Dendritic cell treated with granulocyte-macrophage colony-stimulating factor and Interleukin-4, amounts not matched to agents 40 ng/mL and 50 ng/mL, for 4 days (primary cell): ENCODE data around the gene MCTP1.

Source experiments
- H3K27ac Mint-ChIP-seq: one replicate; pipeline ENCODE4 v1.8.0; 2022; ENCODE audit warnings: mild to moderate bottlenecking, mixed read lengths
- H3K27me3 Mint-ChIP-seq: one replicate; pipeline ENCODE4 v1.8.0; 2022; ENCODE audit warnings: mild to moderate bottlenecking, mixed read lengths
- H3K36me3 Mint-ChIP-seq: one replicate; pipeline ENCODE4 v1.8.0; 2022; ENCODE audit warnings: low read depth, mixed read lengths
- H3K4me1 Mint-ChIP-seq: one replicate; pipeline ENCODE4 v1.8.0; 2022; ENCODE audit warnings: low read depth, mixed read lengths
- H3K4me3 Mint-ChIP-seq: one replicate; pipeline ENCODE4 v1.8.0; 2022; ENCODE audit warnings: mild to moderate bottlenecking, moderate library complexity, mixed read lengths
- H3K9me3 Mint-ChIP-seq: one replicate; pipeline ENCODE4 v1.8.0; 2022; ENCODE audit warnings: mixed read lengths
- intact Hi-C: fragments of 100-400 bp; cut with micrococcal nuclease; formaldehyde crosslinking; loops from one replicate; pipeline ENCODE4 v1.15.0; 2022

Gene MCTP1

GRCh38 chr5:94910721-94911120, 374.2 kb downstream of the MCTP1 start:
- Mint-ChIP-seq H3K27ac (no peak overlapping the region), H3K4me1 (no peaks in the 10 kb centered on the region), H3K36me3 (peaks cover 24% of the 10 kb centered on the region), H3K27me3 (no peaks in the 10 kb centered on the region), H3K4me3 (no peak overlapping the region), H3K9me3 (no peaks in the 10 kb centered on the region)
- intact Hi-C loops = no loop called here

GRCh38 chr5:94908889-94909480, 375.9 kb downstream of the MCTP1 start:
- no peaks in the 10 kb centered on the region for H3K9me3 Mint-ChIP-seq
- H3K4me1 Mint-ChIP-seq = no peaks in the 10 kb centered on the region
- no peak overlapping the region for H3K27ac Mint-ChIP-seq
- no peak overlapping the region for H3K4me3 Mint-ChIP-seq
- H3K36me3 Mint-ChIP-seq = peaks cover 24% of the 10 kb centered on the region
- intact Hi-C loops = no loop called here
- H3K27me3 Mint-ChIP-seq = no peaks in the 10 kb centered on the region

- Mint-ChIP-seq H3K27me3 (no peaks in the 10 kb centered on the region), H3K4me1 (no peaks in the 10 kb centered on the region), H3K4me3 (no peak overlapping the region), H3K9me3 (no peaks in the 10 kb centered on the region), H3K36me3 (peaks cover 23% of the 10 kb centered on the region), H3K27ac (no peak overlapping the region)
- intact Hi-C loops = no loop called here
Observed at GRCh38 chr5:94906750-94907149, 378.1 kb downstream of the MCTP1 start.

- no peaks in the 10 kb centered on the region for H3K9me3 Mint-ChIP-seq
- no peak overlapping the region for H3K4me3 Mint-ChIP-seq
- no peaks in the 10 kb centered on the region for H3K4me1 Mint-ChIP-seq
- intact Hi-C loops = no loop called here
- no peak overlapping the region for H3K27ac Mint-ChIP-seq
- H3K36me3 Mint-ChIP-seq = peaks cover 10% of the 10 kb centered on the region
- no peaks in the 10 kb centered on the region for H3K27me3 Mint-ChIP-seq
Observed at GRCh38 chr5:94903726-94904125, 381.2 kb downstream of the MCTP1 start.

GRCh38 chr5:94901191-94901979, 383.5 kb downstream of the MCTP1 start:
- intact Hi-C loops = no loop called here
- peaks cover 6% of the 10 kb centered on the region for H3K36me3 Mint-ChIP-seq
- no peaks in the 10 kb centered on the region for H3K4me1 Mint-ChIP-seq
- no peak overlapping the region for H3K4me3 Mint-ChIP-seq
- H3K27ac Mint-ChIP-seq = no peak overlapping the region
- H3K27me3 Mint-ChIP-seq = no peaks in the 10 kb centered on the region
- no peaks in the 10 kb centered on the region for H3K9me3 Mint-ChIP-seq

GRCh38 chr5:94900006-94900505, 384.8 kb downstream of the MCTP1 start:
- Mint-ChIP-seq H3K27ac (no peak overlapping the region), H3K27me3 (no peaks in the 10 kb centered on the region), H3K36me3 (peaks cover 11% of the 10 kb centered on the region), H3K4me3 (no peak overlapping the region), H3K9me3 (no peaks in the 10 kb centered on the region), H3K4me1 (no peaks in the 10 kb centered on the region)
- intact Hi-C loops = no loop called here

GRCh38 chr5:94893412-94894135, 391.3 kb downstream of the MCTP1 start:
- intact Hi-C loops = no loop called here
- Mint-ChIP-seq H3K27ac (no peak overlapping the region), H3K4me1 (no peaks in the 10 kb centered on the region), H3K27me3 (no peaks in the 10 kb centered on the region), H3K4me3 (no peak overlapping the region), H3K9me3 (no peaks in the 10 kb centered on the region), H3K36me3 (peaks cover 34% of the 10 kb centered on the region)

GRCh38 chr5:94891972-94892371, 392.9 kb downstream of the MCTP1 start:
- Mint-ChIP-seq H3K4me1 (no peaks in the 10 kb centered on the region), H3K36me3 (peaks cover 40% of the 10 kb centered on the region), H3K27me3 (no peaks in the 10 kb centered on the region), H3K4me3 (no peak overlapping the region), H3K9me3 (no peaks in the 10 kb centered on the region), H3K27ac (no peak overlapping the region)
- intact Hi-C loops = no loop called here

- intact Hi-C loops = no loop called here
- no peaks in the 10 kb centered on the region for H3K9me3 Mint-ChIP-seq
- no peak overlapping the region for H3K27ac Mint-ChIP-seq
- H3K36me3 Mint-ChIP-seq = peaks cover 40% of the 10 kb centered on the region
- H3K4me3 Mint-ChIP-seq = no peak overlapping the region
- no peaks in the 10 kb centered on the region for H3K27me3 Mint-ChIP-seq
- no peaks in the 10 kb centered on the region for H3K4me1 Mint-ChIP-seq
Observed at GRCh38 chr5:94891565-94891964, 393.3 kb downstream of the MCTP1 start.

- H3K36me3 Mint-ChIP-seq = peaks cover 34% of the 10 kb centered on the region
- H3K27me3 Mint-ChIP-seq = no peaks in the 10 kb centered on the region
- H3K4me1 Mint-ChIP-seq = no peaks in the 10 kb centered on the region
- no peak overlapping the region for H3K4me3 Mint-ChIP-seq
- no peaks in the 10 kb centered on the region for H3K9me3 Mint-ChIP-seq
- no peak overlapping the region for H3K27ac Mint-ChIP-seq
- intact Hi-C loops = no loop called here
Observed at GRCh38 chr5:94890907-94891306, 394.0 kb downstream of the MCTP1 start.

- H3K4me1 Mint-ChIP-seq = no peaks in the 10 kb centered on the region
- intact Hi-C loops = no loop called here
- H3K27ac Mint-ChIP-seq = no peak overlapping the region
- H3K36me3 Mint-ChIP-seq = peaks cover 30% of the 10 kb centered on the region
- no peaks in the 10 kb centered on the region for H3K27me3 Mint-ChIP-seq
- H3K4me3 Mint-ChIP-seq = no peak overlapping the region
- no peaks in the 10 kb centered on the region for H3K9me3 Mint-ChIP-seq
Observed at GRCh38 chr5:94888674-94889073, 396.2 kb downstream of the MCTP1 start.

- H3K36me3 Mint-ChIP-seq = peaks cover 27% of the 10 kb centered on the region
Observed at GRCh38 chr5:94885931-94886330, 399.0 kb downstream of the MCTP1 start.

GRCh38 chr5:94884311-94884710, 400.6 kb downstream of the MCTP1 start:
- Mint-ChIP-seq H3K9me3 (no peaks in the 10 kb centered on the region), H3K4me1 (no peaks in the 10 kb centered on the region), H3K4me3 (no peak overlapping the region), H3K27me3 (no peaks in the 10 kb centered on the region), H3K27ac (no peak overlapping the region), H3K36me3 (peaks cover 27% of the 10 kb centered on the region)
- intact Hi-C loops = no loop called here

More at GRCh38 chr5:94885931-94886330, 399.0 kb downstream of the MCTP1 start:
- Mint-ChIP-seq H3K4me1 (no peaks in the 10 kb centered on the region), H3K9me3 (no peaks in the 10 kb centered on the region), H3K4me3 (no peak overlapping the region), H3K27ac (no peak overlapping the region), H3K27me3 (no peaks in the 10 kb centered on the region)
- intact Hi-C loops = no loop called here

- intact Hi-C loops = no loop called here
- peaks cover 33% of the 10 kb centered on the region for H3K36me3 Mint-ChIP-seq
- H3K27me3 Mint-ChIP-seq = no peaks in the 10 kb centered on the region
- H3K4me3 Mint-ChIP-seq = no peak overlapping the region
- H3K4me1 Mint-ChIP-seq = no peaks in the 10 kb centered on the region
- no peak overlapping the region for H3K27ac Mint-ChIP-seq
- no peaks in the 10 kb centered on the region for H3K9me3 Mint-ChIP-seq
Observed at GRCh38 chr5:94872526-94872925, 412.4 kb downstream of the MCTP1 start.
